ENCODE data around the gene EMC6. TPM values are rescaled to one million over a fixed set of nuclear protein-coding genes. Genes with fewer than 3 reads are reported as not detected.

EMC6 gene
- total RNA-seq, 1 experiment from 2014 or later: 41.5 TPM

DNA sequence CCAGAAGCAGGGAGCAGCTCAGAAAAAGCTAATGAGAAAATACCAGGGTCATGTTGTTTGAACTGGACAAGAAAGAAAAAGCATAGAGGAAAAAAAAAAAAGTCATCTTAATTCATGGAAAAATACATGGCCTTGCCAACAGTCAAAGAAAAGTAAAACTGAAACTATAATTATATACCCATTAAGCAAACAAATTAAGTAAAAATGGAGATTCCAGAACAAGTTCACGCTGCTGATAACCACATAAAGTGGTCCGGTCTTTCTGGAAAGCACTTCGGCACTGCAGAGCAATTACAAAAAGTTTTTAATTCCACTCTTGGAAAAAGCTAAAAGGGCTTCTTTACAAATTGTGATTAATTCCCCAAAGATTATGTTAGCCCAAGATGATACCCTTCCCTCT is 39.8 kb downstream of the EMC6 start:
- no peak for DNase-seq (ENCODE audit: low read depth)

DNA sequence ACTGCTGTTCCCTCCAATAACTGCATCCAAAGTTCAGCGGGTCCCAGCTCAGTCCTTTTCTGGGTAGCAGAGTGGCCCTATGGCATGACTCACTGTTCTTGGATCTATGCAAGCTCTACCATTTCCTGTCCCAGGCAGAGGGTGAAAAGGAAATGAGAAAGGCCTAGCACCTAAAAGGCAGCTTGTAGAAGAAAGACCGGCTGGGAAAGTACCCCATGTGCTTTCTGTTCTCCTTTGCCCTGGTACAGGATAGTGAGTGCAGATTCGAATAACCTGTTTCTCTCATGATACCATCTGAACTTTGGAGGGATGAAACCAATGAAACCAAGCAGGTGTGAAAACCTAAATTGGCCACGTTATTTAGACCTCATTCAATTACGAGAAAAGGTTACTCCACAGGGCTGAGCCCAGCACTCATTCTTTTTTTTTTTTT is 42.4 kb downstream of the EMC6 start:
- peak; percentile 68 for DNase-seq (ENCODE audit: low read depth)

DNA sequence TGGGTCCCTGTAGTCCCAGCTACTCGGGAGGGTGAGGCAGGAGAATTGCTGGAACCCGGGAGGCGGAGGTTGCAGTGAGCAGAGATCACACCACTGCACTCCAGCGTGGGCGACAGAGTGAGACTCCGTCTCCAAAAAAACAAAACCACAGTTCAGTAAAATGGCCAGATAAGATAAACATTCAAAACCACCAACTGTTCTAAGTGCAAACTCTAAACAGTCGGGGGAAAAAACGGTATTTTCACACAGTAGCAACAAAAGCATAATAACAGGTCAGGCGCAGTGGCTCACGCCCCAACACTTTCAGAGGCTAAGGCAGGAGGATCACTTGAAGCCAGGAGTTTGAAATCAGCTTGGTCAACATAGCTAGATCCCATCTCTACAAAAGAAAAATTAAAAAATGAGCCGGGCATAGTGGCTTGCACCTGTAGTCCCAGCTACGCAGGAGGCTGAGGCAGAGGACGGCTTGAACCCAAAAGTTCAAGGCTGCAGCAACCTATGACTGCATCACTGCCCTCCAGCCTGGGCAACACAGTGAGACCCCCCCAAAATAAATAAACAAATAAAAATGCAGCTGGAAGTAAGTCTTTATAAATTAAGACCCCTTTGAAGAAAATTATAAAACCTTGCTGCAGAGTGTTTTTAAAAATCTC is 44.3 kb downstream of the EMC6 start:
- no peak for DNase-seq (ENCODE audit: low read depth)

- no peak for DNase-seq (ENCODE audit: low read depth)
These were observed 46.7 kb downstream of the EMC6 start for GRCh38 chr17:3715296-3715695.

DNA sequence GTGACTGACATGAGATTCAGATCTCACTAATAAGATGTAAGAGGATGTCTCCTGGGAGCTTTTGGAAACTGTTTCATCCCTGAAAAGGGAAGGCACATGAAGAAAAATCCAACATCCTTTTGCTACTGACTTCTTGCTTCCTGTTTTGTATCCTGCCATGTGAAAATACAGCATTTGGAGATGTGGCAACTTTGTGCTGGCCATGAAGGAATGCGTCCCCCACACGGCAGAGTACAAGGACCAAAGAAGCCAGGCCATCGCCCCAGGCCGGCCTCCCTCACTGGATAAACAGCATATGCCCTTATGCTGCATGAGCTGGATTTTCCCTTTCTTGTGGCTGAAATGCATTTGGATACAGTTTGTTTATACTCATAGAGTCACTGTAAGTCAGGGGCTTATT is 49.6 kb downstream of the EMC6 start:
- no peak for DNase-seq (ENCODE audit: low read depth)

GRCh38 chr17:3719265-3719664 is 50.7 kb downstream of the EMC6 start:
- no peak for DNase-seq (ENCODE audit: low read depth)

Other genes with a start within 250 kb of the EMC6 start
- gene OR1E2, start 235.0 kb upstream of the EMC6 start, total RNA-seq (2014; rRNA removed; shearing (Covaris generic)): not detected in 2 replicates
- not detected in 2 replicates for gene SPATA22, start 197.0 kb upstream of the EMC6 start, total RNA-seq (2014; rRNA removed; shearing (Covaris generic))
- not detected in 2 replicates for gene ASPA, start 192.8 kb upstream of the EMC6 start, total RNA-seq (2014; rRNA removed; shearing (Covaris generic))
- gene TRPV3, start 111.0 kb upstream of the EMC6 start, total RNA-seq (2014; rRNA removed; shearing (Covaris generic)): 0.66 and 1.4 TPM in 2 replicates
- 0.42 and 1.6 TPM in 2 replicates for gene TRPV1, start 59.4 kb upstream of the EMC6 start, total RNA-seq (2014; rRNA removed; shearing (Covaris generic))
- gene SHPK, start 32.6 kb upstream of the EMC6 start, total RNA-seq (2014; rRNA removed; shearing (Covaris generic)): 8.1 and 14.1 TPM in 2 replicates
- 13.8 and 17.1 TPM in 2 replicates for gene CTNS, start 32.1 kb upstream of the EMC6 start, total RNA-seq (2014; rRNA removed; shearing (Covaris generic))
- gene TAX1BP3, start 234 bp upstream of the EMC6 start, total RNA-seq (2014; rRNA removed; shearing (Covaris generic)): 239 and 243 TPM in 2 replicates
- 1.8 and 10.1 TPM in 2 replicates for gene P2RX5, start 27.3 kb downstream of the EMC6 start, total RNA-seq (2014; rRNA removed; shearing (Covaris generic))
- gene HASPIN, start 55.1 kb downstream of the EMC6 start, total RNA-seq (2014; rRNA removed; shearing (Covaris generic)): 11.4 and 18.3 TPM in 2 replicates
- 38.2 and 38.7 TPM in 2 replicates for gene ITGAE, start 132.4 kb downstream of the EMC6 start, total RNA-seq (2014; rRNA removed; shearing (Covaris generic))
- 13.4 and 24.8 TPM in 2 replicates for gene NCBP3, start 177.4 kb downstream of the EMC6 start, total RNA-seq (2014; rRNA removed; shearing (Covaris generic))
- gene CAMKK1, start 224.2 kb downstream of the EMC6 start, total RNA-seq (2014; rRNA removed; shearing (Covaris generic)): 1.7 and 1.8 TPM in 2 replicates
- gene P2RX1, start 247.7 kb downstream of the EMC6 start, total RNA-seq (2014; rRNA removed; shearing (Covaris generic)): not detected in 2 replicates

All from M059J (cell line).